AG08396 (cell line): Measurements from ENCODE around the gene CCDC88C.
A peak's percentile ranks its signal among the peaks of the same experiment; 100 is the strongest.
"Not testable (repeated sequence)": the region's sequence is repeated elsewhere in the genome, so short reads cannot be mapped to it uniquely, and the experiment has no call there.

ENCODE experiments used
- DNase-seq: peaks from one replicate; pipeline ENCODE4 v3.0.0; 2012; ENCODE audit warnings: low spot score, mixed read lengths

CCDC88C gene

DNA sequence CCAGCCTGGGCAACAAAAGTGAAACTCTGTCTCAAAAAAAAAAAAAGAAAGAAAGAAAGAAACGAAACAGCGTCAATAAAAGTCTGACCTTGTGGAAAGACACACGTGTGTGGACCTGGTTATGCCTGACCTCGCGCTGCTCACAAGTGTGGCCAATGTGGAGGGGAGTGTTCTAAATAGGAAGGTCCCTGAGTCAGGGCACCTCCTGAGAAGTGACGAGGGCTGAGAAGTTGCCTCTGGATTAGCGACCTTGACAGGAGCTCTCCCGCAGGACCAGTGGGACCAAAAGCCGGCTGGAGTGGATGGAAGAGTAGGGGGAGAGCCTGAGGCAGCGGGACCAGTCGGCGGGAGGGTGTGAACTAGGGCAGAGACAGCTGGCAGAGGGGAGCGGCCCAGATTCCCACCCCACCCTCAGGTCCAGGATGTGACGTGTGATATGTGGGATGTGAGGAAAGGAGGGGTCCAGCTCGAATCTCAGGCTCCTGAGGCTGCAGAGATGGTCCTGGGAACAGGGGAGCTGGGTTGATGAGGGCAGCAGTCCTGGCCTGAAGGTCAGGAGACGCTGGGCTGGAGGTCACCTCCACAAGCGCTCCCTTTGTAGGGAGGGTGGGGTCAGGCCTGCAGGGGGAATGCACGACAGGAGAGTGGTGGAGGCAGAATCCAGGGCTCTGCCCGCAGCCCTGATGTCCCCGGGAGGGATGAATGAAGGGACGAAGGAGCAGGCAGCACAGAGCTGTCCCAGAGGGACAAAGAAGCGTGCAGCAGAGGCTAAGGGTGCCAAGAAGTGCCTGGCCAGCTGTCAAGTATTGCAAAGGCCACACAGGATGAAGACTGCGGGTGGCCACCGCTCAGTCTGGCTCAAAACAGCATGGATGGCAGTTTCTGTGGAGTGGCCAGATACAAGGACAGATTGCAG, 148.3 kb downstream of the CCDC88C start:
- DNase-seq: peak; percentile 56

DNA sequence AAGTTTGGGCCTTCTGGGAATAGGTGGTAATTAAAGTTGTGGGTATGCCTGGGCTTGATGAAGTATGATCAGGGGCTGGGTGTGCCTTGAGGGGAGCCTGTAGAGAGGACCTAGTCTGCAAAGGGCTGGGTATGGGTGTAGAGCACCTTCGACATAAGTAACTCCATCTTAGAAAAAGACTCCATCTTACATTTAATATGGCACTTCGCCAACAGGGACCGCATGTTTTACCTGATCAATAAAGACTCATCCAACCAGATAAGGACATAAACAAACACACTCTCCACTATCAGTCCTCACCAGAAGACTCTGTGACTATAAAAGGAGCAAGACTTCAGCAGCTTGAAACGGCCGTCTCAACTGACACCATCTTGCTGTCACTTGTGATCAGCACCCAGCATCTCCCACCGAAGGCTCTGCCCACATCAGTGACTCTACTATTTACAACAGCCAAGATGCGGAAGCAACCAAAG, 149.6 kb downstream of the CCDC88C start:
- DNase-seq: no peak

DNA sequence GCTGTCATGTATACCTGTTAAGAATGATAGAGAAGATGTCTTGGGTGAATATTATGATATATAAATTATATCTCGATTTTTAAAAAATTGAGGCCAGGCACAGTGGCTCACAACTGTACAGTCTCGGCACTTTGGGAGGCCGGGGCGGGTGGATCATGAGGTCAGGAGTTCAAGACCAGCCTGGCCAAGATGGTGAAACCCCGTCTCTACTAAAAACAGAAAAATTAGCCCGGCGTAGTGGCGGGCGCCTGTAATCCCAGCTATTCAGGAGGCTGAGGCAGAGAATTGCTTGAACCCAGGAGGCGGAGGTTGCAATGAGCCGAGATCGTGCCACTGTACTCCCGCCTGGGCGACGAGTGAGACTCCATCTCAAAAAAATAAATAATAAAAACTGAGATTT, 151.3 kb downstream of the CCDC88C start:
- DNase-seq: not testable (repeated sequence)

DNA sequence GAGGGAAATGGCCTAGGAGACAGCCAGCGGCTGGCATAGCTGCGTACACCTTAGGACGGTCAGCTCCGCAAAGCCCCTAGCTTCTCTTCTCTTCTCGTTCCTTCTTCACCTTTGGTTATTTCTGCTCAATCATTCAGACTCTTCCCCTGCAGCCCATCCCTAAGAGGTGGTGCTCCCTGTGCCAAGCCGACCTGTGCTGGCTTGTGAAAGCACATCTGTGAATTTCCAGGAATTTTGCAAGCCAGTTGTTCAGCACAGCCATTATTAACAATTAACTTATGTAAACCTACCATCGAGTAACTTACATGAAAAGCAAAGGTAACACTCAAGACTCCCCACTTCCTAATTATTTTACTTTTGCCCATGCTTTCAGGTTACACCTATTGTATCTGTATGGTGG, 152.2 kb downstream of the CCDC88C start:
- DNase-seq: no peak

DNA sequence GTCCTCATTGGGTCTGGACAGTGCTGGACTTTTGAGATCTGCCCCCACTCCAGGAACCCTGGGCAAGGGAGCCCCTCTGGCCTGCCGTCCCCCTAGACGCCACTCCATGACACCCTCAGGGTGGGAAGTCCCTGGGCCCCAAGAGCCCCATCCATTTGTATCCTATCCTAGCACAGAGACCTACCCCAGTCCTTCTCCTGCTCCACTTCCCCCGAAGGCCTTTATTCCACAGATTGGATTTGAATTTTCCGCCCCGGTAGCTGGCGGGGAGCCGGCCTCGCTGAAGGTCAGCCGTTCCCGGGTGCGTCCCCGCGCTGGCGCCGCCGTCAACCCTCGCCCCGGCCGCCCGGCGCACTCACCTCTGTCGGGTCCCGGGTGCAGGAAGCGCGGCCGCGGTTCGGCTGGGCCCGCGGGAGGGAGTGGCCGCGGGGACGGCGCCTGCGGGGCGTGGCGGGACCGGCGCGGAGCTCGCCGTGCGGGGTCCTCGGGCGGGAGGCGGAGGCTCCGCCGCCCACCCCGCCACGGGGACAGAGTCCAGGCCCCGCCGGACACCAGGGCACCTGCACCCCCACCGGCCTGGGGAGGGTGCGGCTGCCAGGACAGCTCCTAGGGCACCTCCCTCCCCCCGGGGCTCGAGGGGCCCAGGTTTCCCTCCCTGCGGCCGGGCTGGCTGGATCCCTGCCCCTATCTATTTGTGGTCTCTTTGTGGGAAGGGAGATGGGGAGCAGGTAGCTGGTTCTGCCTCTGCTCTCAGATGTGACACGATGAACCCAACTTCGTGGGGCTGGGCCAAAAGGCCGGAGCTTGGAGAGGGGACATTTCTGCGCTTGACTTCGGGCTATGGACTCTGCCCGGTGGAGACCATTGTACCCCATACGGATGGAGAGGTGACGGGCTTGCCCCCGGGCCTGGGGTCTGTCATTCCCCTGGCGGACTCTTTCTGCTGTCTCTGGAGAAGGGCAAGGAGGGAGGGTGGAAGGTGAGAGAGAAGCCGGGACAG, 153.2 kb downstream of the CCDC88C start:
- DNase-seq: peak; percentile 53

DNA sequence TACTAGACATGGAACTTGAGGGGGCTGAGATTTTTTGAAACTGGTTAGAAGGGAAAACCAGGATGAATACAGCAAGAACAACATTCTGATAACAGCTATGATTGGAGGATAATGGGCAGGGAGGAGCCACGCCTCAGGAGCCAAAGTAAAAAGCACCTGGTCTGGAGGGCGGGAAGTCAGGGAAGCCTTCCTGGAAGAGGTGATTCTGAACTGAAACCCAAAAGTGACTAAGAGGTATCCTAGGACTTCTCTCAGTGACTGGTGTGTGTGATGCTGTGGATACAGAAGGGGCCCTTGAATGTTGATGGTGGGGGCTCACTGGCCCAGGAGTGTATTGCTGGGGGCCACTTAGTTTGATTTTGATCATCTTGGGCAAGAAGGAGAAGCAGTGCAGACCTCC, 154.3 kb downstream of the CCDC88C start:
- no peak for DNase-seq

DNA sequence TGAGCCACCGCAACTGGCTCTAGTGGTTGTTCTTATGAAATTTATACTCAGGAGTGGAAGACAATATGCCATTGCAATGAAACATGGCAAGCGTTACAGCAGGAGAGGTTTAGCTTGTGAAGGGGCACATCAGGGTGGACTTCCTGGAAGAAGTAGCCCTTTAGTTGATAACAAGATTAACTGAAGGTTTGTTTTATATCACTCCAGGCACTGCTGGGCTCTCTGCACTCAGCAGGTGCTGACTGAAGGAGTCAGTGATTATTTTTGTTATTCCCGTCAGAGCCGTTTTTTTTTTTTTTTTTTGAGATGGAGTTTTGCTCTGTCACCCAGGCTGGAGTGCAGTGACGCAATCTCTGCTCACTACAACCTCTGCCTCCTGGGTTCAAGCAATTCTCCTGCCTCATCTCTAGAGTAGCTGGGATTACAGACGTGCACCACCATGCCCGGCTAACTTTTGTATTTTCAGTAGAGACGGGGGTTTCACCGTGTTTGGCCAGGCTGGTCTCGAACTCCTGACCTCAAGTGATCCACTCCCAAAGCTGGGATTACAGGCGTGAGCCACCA, 155.6 kb downstream of the CCDC88C start:
- DNase-seq: no peak

DNA sequence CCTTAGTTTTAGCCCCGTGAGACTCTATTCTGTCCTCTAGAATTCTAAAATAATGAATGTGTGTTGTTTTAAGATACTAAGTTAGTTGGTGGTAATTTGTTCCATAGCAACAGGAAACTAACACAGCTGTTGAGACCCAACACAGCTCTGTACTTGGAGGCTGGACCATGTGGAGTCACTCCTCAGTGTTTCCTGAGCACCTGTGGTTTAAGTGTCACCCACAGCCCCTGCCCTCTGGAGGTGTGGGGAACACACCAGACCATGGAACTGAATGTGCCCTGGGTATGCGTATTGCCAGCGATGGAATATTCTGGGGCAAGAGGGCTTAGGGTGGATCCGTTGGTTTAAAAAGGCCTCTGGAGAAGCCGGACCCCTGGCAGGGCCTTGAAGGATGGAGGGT, 156.5 kb downstream of the CCDC88C start:
- DNase-seq: no peak

DNA sequence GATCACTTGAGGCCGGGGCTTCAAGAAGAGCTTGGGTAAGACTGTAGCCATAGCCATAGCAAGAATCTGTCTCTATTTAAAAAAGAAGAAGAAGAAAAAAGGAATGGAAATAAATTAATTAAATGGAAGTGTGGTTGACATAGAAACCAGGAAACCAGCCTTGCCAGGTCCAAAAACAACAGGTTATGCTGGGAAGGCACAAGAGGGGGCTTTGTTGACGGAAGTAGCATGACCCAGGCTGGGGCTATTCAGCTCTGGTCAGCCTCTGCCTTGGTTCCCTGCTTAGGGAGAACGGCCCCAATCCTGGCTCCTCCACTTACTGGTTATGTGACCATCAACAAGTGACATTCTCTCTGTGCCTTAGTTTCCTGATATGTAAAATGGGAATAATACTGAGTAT, 158.7 kb downstream of the CCDC88C start:
- no peak for DNase-seq

DNA sequence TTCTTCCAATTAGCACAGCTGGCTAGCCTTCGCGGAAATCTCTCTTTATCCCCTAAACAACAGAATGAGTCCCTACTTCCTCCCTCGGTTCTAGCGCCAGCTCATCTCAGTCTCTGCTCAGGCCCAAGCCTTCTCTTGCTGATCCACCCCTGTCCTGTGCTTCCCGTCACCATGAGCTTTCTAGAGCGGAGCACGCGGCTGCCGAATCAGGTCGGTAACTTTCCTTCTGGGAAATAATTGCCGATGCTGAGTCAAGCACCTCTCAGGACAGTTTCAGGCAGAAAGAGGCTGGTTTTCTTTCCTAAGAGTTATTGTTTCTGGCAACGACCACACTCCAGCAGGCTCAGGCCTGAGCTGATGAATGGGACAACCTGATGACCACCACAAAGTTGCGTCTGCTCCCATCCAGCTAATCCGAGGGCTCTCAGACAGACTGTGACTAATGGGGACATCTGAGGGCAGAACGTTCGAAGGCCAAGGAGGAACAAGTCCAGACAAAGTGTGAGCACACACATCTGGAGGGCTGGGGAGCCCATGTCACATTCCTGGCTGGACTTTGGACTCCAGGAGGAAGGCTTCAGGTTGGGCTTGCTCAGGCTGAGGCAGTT, 159.5 kb downstream of the CCDC88C start:
- no peak for DNase-seq

DNA sequence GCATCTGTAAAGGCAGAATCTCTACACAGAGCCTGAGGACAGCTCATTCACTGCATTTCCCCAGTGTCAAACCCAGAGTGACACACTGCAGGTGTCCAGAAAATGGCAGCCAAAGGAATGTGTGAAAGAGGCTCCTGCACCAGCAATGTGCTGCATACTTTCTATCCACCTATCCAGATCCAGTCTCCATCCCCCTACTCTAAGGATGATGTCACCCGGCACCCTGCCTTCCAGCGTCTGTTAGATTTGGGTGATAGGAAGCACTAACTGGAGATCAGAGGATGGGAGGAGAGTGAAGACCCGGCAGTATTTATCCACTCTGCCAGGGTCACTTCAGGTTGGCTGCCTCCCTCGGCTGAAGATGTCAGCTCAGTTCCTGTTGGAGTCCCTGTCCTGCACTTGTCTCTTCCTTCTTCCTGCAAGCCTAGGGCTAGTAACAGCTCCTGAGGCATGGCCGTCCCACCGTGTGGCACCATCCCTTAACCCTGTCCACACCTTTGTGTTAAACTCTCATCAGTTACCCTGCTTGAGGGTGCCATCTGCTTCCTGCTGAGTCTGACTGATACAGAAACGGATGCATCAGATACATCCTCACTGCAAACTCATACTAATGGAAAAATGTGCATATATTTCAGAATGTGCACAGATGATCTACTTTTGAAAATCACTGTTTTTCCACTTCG, 160.2 kb downstream of the CCDC88C start:
- DNase-seq: no peak

DNA sequence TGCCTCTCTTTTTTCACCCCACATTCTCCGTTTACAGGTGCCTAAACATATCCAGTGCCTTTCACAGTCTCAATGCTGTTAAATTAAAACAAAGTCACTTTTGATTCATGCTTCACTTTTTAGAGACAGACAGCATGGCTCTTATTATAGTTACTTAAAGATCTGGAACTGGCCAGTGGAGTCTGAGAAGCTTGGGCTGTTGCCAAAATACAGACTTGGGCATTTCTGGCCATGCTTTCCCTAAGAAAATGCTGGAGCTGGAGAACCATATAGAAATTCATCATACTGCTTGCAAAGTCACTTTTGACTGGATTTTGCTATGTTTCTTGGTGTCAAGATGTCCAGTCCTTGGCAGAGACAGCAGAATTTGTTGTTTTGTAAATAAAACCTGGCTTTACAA, 161.0 kb downstream of the CCDC88C start:
- no peak for DNase-seq

DNA sequence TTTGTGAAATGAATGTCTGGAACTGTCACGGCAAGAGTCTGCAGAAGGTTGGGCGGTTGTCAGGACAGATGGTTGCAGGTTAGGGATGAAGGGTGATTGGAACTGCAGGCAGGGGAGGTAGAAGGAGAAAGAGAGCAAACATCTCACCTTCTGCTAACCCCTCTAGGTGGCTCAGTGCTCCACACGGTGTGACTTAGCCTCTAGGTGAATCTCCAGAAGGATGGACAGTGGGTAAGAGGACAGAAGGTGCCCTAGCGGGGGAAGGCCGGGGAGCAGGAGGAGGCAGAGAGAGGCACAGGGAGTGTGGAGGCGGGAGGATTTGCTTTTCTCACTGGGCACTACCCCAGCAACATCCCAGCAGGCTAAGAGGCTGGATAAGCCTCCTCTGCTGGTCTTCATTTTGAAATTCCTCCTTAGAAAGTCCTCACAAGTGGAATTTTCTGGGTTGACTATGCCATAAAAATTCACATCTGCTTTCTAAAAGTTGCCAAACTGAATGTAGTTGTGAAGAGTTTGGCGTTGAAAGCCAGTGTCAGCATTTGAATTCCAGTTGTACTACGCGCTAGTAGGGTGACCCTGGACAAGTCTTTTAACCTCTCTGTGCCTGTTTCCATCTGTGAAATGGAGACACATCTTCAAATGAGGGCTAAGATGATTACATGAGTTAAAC, 162.5 kb downstream of the CCDC88C start:
- no peak for DNase-seq

DNA sequence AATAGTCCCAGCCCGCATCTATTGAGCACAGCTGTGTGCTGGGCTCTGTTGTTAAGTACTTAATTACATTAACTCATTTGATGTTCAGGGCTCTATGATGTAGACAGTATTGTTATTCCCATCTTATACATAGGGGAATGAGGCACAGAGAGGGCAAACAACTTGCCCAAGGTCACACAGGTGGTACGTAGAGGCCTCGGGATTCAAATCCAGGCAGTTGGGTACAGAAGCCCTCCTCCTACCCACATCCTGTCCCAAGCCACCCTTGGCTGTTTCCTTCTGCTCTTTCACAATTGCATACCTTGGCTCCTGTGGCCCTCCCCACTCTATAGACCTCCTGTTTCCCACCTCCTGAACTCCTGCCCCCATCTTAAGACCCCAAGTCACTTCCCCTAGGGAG, 163.2 kb downstream of the CCDC88C start:
- DNase-seq: no peak

DNA sequence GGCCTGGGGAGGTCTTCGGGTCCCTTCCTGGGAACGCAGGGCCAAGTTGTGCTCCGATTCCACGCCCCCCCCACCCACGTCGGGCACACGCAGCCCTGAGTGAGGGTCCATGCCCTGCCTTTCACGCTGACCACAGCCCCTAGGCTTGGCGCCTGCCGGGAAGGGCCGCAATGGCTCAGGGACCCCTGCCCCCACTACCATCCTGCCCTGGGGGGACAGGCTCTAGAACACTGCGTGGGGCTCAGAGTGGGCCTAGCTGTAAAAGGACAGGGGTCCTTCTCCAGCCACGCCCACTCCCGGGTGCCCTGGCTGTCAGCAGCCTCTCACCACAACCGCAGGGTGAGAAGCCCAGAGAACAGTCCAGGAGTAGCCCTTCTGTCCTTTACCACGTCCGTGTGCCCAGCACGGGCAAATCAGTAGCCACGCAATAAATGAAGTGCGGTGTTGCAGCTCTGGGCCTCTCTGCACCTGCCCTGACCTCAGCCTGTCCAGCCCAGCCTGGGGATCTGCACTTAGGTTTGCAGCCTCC, 163.8 kb downstream of the CCDC88C start:
- DNase-seq: no peak

DNA sequence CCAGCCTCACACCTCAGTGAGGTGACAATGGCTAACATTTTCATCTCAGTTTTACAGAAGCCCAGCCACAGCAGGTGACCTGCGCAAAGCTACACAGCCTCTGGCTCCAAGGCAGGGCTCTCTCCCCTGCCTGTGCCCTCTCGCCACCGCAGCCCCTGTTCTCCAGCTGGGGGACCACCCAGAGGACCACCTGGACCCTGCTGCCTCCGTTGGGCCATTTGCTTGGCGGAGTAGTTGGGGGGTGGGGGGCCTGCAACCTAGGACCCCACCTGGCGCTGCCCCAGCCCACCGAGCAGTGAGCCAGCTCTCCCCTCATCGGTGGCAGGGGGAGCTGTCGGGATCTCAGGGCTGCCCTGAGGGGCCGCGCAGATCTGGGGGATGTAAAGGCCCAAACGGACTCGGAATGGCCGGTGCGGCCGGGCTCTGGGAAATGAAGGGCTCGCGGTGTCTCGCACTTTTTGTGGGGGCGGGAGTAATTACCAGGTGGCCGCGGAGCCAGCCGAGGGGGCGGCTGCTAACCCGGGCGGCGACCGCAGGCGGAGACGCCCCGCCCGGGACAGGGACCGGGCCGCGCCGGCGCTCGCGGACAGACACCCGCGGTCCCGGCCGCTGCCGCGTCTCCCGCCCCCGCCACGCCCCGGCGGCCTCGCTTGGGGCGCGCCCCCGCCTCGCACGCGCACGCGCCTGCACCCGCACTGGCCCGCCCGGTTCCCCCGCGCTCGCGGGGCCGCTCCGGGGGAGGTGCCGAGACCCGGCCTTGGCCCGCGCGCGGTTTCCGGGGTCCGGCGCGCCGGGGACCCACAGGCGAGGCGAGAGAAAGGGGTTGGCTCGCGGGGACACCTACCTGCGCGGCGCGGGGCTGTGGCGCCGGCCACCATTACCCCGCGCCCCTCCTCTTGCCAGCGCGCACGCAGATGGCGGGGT, 164.5 kb downstream of the CCDC88C start:
- peak; percentile 78 for DNase-seq

DNA sequence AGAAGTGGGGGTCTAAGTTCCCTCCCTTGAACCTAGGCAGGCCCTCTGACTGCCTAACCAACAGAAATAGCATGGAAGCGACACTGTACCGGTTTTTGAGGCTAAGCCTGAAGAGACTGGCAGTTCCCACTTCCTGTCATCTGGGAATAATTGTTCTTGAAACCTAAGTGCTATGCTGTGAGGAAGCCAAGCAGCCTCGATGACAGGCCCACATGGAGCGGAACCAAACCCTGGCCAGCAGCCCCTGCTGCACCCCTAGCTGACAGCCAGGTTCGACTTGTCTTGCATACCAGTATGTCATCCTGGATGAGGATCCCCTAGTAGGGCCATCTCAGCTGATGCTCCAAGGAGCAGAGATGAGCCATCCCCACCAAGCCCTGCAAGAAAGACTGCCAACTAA, 166.7 kb downstream of the CCDC88C start:
- no peak for DNase-seq

DNA sequence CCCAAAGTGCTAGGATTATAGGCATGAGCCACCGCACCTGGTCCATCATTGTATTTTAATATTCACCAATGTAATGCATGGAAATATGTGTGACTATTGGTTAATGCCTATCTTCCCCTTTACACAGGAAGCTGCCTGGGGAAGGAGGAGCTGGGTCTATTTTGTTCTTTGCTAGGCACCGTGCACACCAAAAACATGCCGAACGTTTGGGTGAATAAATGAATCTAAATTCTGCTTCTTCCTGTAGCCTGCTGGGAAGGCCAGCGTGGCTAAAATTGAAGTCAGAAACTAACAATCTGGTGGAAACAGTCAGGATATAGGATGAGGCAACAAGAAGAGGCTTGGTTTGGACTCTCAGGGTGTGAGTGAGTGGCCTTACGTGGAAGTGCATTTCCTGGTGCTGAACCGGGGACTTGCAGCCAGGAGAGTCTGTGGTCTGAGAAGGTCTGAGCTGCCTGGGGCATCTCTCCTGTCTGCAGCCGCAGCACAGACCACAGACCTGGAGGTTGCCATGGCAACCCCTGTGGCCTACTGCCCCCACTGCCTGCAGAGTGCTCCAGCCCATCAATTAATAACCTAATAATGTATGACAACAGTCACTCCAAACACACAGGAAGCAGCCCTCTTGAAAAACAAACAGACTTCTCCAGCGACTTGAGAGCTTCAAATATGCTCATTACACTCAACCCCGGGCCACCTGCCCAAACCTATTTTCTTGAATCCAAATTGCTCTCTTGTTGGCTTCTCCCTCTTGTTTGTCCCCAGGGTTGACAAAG, 167.6 kb downstream of the CCDC88C start:
- no peak for DNase-seq
